MG63 (cell line): ENCODE measurements around the gene LRRC56. TPM values are rescaled to one million over a fixed set of nuclear protein-coding genes. Genes with fewer than 3 reads are reported as not detected.
A peak's percentile ranks its signal among the peaks of the same experiment; 100 is the strongest.

Source experiments
- DNase-seq: peaks from one replicate; pipeline ENCODE4 v3.0.0-alpha.2; 2020
- H3K27me3 ChIP-seq: fragments of 250-450 bp; sonication (Bioruptor Pico); 2 replicates; pipeline ENCODE4 v1.5.1; 2020; ENCODE audit warnings: mild to moderate bottlenecking, moderate library complexity
- H3K36me3 ChIP-seq: fragments of 250-450 bp; sonication (Bioruptor Pico); 2 replicates; pipeline ENCODE4 v1.5.1; 2020; ENCODE audit warnings: mild to moderate bottlenecking, moderate library complexity
- H3K4me3 ChIP-seq: fragments of 250-450 bp; sonication (Bioruptor Pico); 2 replicates; pipeline ENCODE4 v1.5.1; 2020; ENCODE audit warnings: mild to moderate bottlenecking, moderate library complexity
- H3K9me3 ChIP-seq: fragments of 250-450 bp; sonication (Bioruptor Pico); 2 replicates; pipeline ENCODE4 v1.5.1; 2020; ENCODE audit warnings: mild to moderate bottlenecking, moderate library complexity
- total RNA-seq: library from RNA; depleted of rRNA; stranded (reverse); fragments of >200 nt; shearing (Covaris generic); gene quantifications from 2 replicates; pipeline ENCODE4 v1.2.3, GENCODE V29; 2014; ENCODE audit warnings: low replicate concordance

Gene LRRC56
- total RNA-seq, 1 experiment from 2014 or later = 0.63 TPM

- H3K36me3 ChIP-seq = no peaks in the 10 kb centered on the region
- no peak for DNase-seq
- H3K27me3 ChIP-seq = no peaks in the 10 kb centered on the region
- H3K9me3 ChIP-seq = no peaks in the 10 kb centered on the region
- no peak overlapping the region for H3K4me3 ChIP-seq
Measured at GRCh38 chr11:548700-549603, 11.6 kb downstream of the LRRC56 start.

DNA sequence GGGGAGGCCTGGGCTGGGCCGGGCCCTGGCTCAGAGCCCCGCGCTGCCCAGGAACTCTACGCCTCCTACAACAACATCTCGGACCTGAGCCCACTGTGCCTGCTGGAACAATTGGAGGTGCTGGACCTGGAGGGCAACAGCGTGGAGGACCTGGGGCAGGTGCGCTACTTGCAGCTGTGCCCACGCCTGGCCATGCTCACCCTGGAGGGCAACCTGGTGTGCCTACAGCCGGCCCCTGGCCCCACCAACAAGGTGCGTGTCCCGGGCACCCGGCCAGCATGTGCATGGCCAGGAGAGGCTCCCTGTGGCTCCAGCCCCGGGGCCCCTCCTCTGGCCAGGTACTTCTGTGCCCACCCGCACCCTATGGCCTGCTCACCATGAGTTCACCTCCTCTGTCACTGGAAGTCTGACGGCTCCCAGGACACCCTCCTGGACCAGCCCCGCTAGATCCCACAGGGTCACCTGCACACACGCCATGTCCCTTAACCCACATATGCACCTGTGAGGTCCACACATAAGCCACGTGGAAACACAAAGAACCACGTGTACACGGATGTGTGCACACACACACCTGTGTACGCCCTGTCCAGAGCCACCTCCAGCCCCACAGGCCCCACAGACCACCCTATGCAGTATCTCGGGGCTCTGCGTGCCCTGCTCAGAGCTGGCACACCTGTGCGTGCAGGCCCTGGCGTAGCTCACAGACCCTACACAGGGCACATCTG lies 12.9 kb downstream of the LRRC56 start:
- Histone ChIP-seq H3K9me3 (no peaks in the 10 kb centered on the region), H3K27me3 (peaks cover under 1% of the 10 kb centered on the region; the same call in 1 of the 2 replicates), H3K4me3 (no peak overlapping the region), H3K36me3 (no peaks in the 10 kb centered on the region)
- no peak for DNase-seq

- no peak for DNase-seq
- Histone ChIP-seq H3K9me3 (no peaks in the 10 kb centered on the region), H3K36me3 (no peaks in the 10 kb centered on the region), H3K27me3 (peaks cover 6% of the 10 kb centered on the region; the same call in 1 of the 2 replicates), H3K4me3 (no peak overlapping the region)
Measured at GRCh38 chr11:550746-551085, 13.4 kb downstream of the LRRC56 start.

DNA sequence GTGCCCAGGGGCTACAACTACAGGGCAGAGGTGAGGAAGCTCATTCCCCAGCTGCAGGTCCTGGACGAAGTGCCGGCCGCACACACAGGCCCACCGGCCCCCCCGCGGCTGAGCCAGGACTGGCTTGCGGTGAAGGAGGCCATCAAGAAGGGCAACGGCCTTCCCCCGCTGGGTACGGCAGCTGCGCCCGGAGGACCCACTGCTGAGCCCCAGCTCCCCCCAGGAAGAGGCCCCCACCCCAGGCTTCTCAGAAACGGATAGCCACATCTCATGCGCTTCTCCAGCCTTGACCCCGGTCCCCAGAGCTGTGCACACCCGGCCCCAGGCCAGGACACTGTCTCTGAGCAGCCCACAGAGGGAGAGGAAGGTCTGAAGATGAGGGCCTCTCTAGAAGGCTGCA lies 13.8 kb downstream of the LRRC56 start:
- DNase-seq = no peak
- Histone ChIP-seq H3K9me3 (no peaks in the 10 kb centered on the region), H3K36me3 (no peaks in the 10 kb centered on the region)

DNA sequence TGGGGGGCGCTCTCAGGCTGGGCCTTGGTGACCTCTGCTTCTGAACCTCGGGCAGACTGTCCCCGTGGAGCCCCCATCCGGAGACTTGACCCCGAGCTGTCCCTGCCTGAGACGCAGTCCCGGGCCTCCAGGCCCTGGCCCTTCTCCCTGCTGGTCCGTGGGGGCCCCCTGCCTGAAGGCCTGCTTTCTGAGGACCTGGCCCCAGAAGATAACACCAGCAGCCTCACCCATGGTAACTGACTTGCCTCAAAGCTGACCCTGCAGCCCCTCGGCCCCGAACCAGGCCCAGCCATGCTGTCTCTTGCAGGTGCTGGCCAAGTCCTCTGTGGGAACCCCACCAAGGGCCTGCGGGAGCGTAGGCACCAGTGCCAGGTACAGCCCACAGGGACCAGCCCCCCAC lies 14.3 kb downstream of the LRRC56 start:
- no peak overlapping the region for H3K4me3 ChIP-seq
- no peak for DNase-seq

More for the DNA sequence above, 13.8 kb downstream of the LRRC56 start:
- Histone ChIP-seq H3K4me3 (no peak overlapping the region), H3K27me3 (peaks cover 8% of the 10 kb centered on the region)

DNA sequence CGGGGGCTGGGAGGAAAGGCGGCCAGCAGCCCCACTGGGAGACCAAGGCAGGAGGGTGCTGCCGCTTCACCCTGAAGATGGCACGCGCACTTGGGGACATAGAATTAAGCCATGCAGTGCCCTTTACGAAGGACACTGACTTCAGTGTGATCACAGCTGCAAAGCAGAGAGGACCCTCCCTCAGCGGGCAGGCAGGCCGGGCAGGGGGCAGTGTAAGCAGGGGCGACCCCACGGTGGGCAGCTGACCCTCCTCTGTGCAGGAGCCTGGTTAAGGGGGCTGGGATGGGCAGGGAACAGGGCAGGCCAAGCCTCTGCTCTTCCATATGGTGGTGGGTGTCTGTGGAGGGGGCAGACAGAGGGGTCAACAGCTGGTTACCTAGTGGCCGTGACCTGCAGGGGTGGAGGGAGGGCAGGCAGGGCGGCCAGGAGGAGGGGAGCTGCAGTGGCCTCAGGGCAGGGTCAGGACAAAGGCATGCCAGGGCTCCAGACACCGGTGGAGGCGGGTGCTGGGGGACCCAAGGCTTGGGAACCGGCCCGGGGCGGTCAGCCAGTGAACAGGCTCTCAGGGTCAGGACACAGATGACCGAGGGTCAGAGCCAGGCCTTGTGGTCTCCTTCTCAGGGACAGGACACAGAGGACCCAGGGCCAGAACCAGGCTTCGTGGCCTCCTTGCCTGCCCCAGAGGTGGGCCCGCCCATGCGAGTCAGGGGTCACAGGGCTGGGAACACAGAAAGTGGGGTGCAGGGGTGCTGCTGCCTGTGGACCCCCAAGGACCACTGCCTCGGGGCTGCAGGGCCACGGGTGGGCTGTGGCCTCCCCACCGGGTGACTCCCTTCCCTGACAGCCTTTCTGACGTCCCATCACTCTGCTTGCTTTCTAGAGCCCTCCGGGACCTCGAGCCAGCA lies 16.0 kb downstream of the LRRC56 start:
- DNase-seq = no peak
- H3K4me3 ChIP-seq = no peak overlapping the region
- H3K27me3 ChIP-seq = peaks cover 12% of the 10 kb centered on the region
- no peaks in the 10 kb centered on the region for H3K9me3 ChIP-seq
- no peaks in the 10 kb centered on the region for H3K36me3 ChIP-seq

More for the DNA sequence above, 14.3 kb downstream of the LRRC56 start:
- Histone ChIP-seq H3K27me3 (peaks cover 12% of the 10 kb centered on the region), H3K36me3 (no peaks in the 10 kb centered on the region), H3K9me3 (no peaks in the 10 kb centered on the region)

DNA sequence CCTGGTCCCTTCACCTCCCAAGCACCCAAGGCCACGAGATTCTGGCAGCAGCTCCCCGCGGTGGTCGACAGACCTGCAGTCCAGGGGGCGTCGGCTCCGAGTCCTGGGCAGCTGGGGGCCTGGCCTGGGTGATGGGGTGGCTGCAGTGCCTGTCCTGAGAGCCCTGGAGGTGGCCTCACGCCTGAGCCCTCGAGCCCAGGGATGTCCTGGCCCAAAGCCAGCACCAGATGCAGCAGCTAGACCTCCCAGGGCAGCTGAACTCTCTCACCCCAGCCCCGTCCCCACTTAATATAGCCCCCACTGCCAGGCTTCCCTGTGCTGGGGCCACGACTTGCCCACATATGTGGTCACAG lies 16.6 kb downstream of the LRRC56 start:
- Histone ChIP-seq H3K27me3 (peaks cover 12% of the 10 kb centered on the region), H3K36me3 (no peaks in the 10 kb centered on the region), H3K4me3 (no peak overlapping the region), H3K9me3 (no peaks in the 10 kb centered on the region)
- DNase-seq = no peak

DNA sequence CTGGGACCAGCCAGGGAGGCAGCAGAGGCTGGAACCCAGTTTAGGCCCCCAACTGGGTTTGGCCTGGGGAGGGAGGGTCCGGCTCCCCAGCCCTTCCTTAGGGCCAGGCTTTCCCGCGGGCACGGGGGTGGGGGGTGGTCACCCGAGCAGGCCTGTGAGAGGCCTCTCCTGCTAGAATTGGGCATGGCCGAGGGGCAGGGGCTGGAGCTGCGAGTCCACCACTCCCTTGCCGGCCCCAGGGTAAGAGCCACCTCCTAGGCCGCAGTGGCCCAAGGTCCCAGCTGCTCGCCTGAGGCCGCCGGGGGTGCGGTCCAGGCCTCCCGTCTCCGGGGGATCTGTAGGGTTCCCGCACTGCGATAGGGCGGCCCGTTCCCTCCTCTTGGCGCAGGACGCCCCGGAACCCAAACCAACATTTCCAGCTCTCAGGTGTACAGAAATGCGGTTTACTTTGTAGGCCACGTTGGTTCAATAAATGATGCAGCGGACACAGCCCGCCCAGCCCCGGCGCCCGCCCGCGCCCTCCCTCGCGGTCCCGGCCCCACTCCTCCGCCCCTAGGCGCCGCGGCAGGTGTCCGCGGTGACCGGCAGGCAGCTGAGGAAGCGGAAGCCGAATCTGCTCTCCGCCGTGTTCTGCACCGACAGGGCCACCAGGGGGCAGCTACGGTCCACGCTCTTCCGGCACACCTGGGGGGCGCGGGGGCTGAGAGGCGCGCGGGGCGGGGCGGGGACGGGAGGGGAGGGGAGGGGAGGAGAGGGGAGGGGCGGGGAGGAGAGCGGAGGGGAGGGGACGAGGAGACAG lies 17.3 kb downstream of the LRRC56 start:
- H3K36me3 ChIP-seq = no peaks in the 10 kb centered on the region
- H3K4me3 ChIP-seq = no peak overlapping the region
- no peaks in the 10 kb centered on the region for H3K9me3 ChIP-seq
- DNase-seq = peak; percentile 48
- H3K27me3 ChIP-seq = peaks cover 12% of the 10 kb centered on the region

- Histone ChIP-seq H3K36me3 (no peaks in the 10 kb centered on the region), H3K27me3 (peaks cover 12% of the 10 kb centered on the region), H3K9me3 (no peaks in the 10 kb centered on the region), H3K4me3 (no peak overlapping the region)
- no peak for DNase-seq
Measured at GRCh38 chr11:555227-555779, 18.0 kb downstream of the LRRC56 start.

DNA sequence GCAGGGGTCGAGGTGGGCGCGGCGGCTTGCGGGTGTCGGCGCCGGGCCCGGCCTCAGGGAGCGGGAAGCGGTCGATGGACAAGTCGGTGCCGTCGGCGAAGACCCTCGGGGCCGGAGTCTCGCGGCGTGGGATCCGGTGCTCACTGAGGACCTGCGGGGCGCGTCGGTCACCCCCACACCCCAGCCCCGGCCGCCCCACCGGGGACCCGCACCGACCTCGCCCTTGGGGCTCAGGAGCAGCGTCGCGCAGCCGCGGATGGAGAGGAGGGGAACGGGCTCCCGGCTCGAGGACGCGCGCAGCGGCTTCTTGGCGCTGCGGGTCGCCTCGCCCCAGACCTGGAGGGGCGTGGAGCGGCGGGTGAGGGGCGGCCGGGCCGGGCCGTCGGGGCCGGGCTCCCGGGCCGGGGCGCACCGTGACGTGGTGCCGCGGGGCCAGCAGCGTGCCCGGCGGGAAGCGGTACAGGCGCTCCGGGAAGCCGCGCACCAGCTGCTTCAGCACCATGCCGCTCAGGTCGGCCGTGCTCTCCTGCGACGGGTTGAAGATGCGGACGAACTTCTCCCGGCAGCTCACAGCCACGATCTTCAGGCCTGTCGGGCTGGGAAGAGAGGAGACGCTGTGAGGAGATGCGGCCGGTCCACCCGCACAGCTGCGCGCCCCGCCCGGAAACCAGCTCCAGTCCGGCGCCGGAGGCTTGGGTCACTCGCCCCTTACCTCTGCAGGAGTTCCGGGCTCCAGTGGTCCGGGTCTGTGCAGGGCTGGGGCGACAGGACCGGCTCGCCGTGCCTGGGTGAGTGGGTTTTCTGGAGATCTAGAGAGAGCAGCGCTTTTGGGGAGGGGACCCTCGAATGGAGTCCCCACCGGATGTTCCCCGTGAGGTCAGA lies 18.7 kb downstream of the LRRC56 start:
- no peak for DNase-seq
- no peak overlapping the region for H3K4me3 ChIP-seq
- H3K9me3 ChIP-seq = no peaks in the 10 kb centered on the region
- H3K27me3 ChIP-seq = peaks cover 12% of the 10 kb centered on the region
- no peaks in the 10 kb centered on the region for H3K36me3 ChIP-seq

GRCh38 chr11:556662-557256 lies 19.4 kb downstream of the LRRC56 start:
- H3K4me3 ChIP-seq = no peak overlapping the region
- peaks cover 12% of the 10 kb centered on the region for H3K27me3 ChIP-seq
- no peak for DNase-seq
- H3K36me3 ChIP-seq = no peaks in the 10 kb centered on the region
- H3K9me3 ChIP-seq = no peaks in the 10 kb centered on the region

- no peak for DNase-seq
- no peaks in the 10 kb centered on the region for H3K36me3 ChIP-seq
- peaks cover 12% of the 10 kb centered on the region for H3K27me3 ChIP-seq
Measured at GRCh38 chr11:557328-558132, 20.2 kb downstream of the LRRC56 start.

GRCh38 chr11:558503-558902 lies 21.2 kb downstream of the LRRC56 start:
- no peak overlapping the region for H3K4me3 ChIP-seq
- no peak for DNase-seq
- peaks cover 12% of the 10 kb centered on the region for H3K27me3 ChIP-seq
- H3K9me3 ChIP-seq = no peaks in the 10 kb centered on the region
- no peaks in the 10 kb centered on the region for H3K36me3 ChIP-seq

More at GRCh38 chr11:557328-558132, 20.2 kb downstream of the LRRC56 start:
- no peak overlapping the region for H3K4me3 ChIP-seq
- no peaks in the 10 kb centered on the region for H3K9me3 ChIP-seq

DNA sequence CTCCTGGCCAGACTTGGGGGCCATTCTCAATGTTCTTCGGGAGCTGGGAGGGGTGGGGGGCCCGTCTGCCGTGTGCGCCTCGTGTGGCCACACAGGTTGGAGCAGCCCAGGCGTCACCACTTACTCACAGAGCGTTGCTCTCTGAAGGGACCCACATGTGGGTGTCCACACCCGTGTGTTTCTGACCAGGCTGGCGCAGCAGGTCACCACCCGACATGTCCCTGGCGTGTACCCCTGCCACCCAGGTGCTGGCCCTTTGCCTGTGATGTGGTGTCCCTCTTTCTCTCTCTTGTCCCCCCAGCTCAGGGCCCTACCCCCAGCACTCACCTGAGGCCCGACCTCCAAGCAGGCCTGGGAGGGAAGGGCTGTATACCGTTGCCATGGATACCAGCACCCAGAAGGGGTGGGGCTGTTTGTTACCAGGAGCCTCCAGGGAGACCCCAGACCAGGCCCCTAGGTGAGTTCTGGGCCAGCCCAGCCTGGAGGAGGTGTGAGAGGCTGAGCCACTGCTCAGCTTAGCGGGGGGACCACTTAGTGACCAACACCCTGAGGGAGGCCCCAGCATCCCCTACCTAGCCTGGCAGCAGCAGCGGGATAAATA lies 21.8 kb downstream of the LRRC56 start:
- Histone ChIP-seq H3K27me3 (peaks cover 12% of the 10 kb centered on the region), H3K4me3 (no peak overlapping the region), H3K36me3 (no peaks in the 10 kb centered on the region), H3K9me3 (no peaks in the 10 kb centered on the region)
- DNase-seq = no peak
